CD14-positive monocyte (primary cell): Measurements from ENCODE around the gene ITGA5. TPM values are rescaled to one million over a fixed set of nuclear protein-coding genes. Genes with fewer than 3 reads are reported as not detected.

Source experiments
- DNase-seq, 3 donors: peaks; one replicate each; pipeline ENCODE4 v3.0.0-alpha.2; 2011 to 2022
- H2AFZ ChIP-seq: 2 replicates; pipeline ENCODE4 v1.6.0; 2012; ENCODE audit warnings: mild to moderate bottlenecking, low read depth, low read length, inconsistent platforms; ENCODE audit not compliant: insufficient read depth, poor library complexity, severe bottlenecking
- H3K27ac ChIP-seq, 2 donors: 1 replicate in 1 of 2; 2 replicates in 1 of 2; pipeline ENCODE4 v1.5.1; 2012 to 2013; ENCODE audit warnings: low read length in 2 of 2, control low read depth in 1 of 2, inconsistent platforms in 1 of 2, low read depth in 1 of 2, mild to moderate bottlenecking in 1 of 2
- H3K27me3 ChIP-seq, 2 donors: one replicate each; pipeline versions ENCODE4 v1.6.0 to v1.6.1; 2011 to 2013; ENCODE audit warnings: low read length in 2 of 2; ENCODE audit not compliant: control insufficient read depth in 2 of 2, insufficient read depth in 2 of 2
- H3K36me3 ChIP-seq, 2 donors: replicated peaks in 1 of 2; 1 replicate in 1 of 2; 2 replicates in 1 of 2; pipeline versions ENCODE4 v1.5.1 to v1.6.1; 2012 to 2013; ENCODE audit warnings: low read length in 2 of 2, control low read depth in 1 of 2, inconsistent platforms in 1 of 2, mild to moderate bottlenecking in 1 of 2; ENCODE audit not compliant: insufficient read depth in 2 of 2, control insufficient read depth in 1 of 2
- H3K4me1 ChIP-seq, 2 donors: 1 replicate in 1 of 2; 2 replicates in 1 of 2; pipeline versions ENCODE4 v1.5.1 to v1.6.1; 2012 to 2013; ENCODE audit warnings: low read length in 2 of 2, control low read depth in 1 of 2, inconsistent platforms in 1 of 2, mild to moderate bottlenecking in 1 of 2, moderate library complexity in 1 of 2; ENCODE audit not compliant: insufficient read depth in 2 of 2, control insufficient read depth in 1 of 2
- H3K4me2 ChIP-seq: replicated peaks from 2 replicates; pipeline ENCODE3; 2012; ENCODE audit warnings: low read length, moderate library complexity, mild to moderate bottlenecking; ENCODE audit not compliant: poor library complexity, severe bottlenecking; ENCODE audit errors: extremely low read depth
- H3K4me3 ChIP-seq, 3 experiments: fragments of 200-600 bp in 1 of 3; sonication (generic) in 1 of 3; replicated peaks in 1 of 3; 1 replicate in 2 of 3; 2 replicates in 1 of 3; pipeline ENCODE4 v1.5.1; 2011 to 2013; ENCODE audit warnings: low read length in 3 of 3, mild to moderate bottlenecking in 3 of 3, control low read depth in 2 of 3, low read depth in 2 of 3, inconsistent platforms in 1 of 3, moderate library complexity in 1 of 3
- H3K79me2 ChIP-seq: 2 replicates; pipeline ENCODE4 v1.6.0; 2012; ENCODE audit warnings: mild to moderate bottlenecking, control low read depth, inconsistent platforms, low read length, moderate library complexity; ENCODE audit not compliant: insufficient read depth
- H3K9ac ChIP-seq: 2 replicates; pipeline ENCODE4 v1.6.0; 2017; ENCODE audit warnings: low read length, mild to moderate bottlenecking; ENCODE audit not compliant: insufficient read depth, poor library complexity, severe bottlenecking
- H3K9me3 ChIP-seq, 2 donors: replicated peaks in 1 of 2; 1 replicate in 1 of 2; 2 replicates in 1 of 2; pipeline versions ENCODE4 v1.5.1 to v1.6.1; 2012 to 2013; ENCODE audit warnings: low read length in 2 of 2, control low read depth in 1 of 2; ENCODE audit not compliant: control insufficient read depth in 1 of 2, insufficient read depth in 1 of 2
- H4K20me1 ChIP-seq: 2 replicates; pipeline ENCODE4 v1.6.0; 2012; ENCODE audit warnings: mild to moderate bottlenecking, low read length, control low read depth, moderate library complexity; ENCODE audit not compliant: insufficient read depth
- H3K27ac Mint-ChIP-seq, 7 donors: one replicate each; pipeline ENCODE4 v1.8.0; 2020; ENCODE audit warnings: mild to moderate bottlenecking in 7 of 7, mixed read lengths in 7 of 7, moderate library complexity in 6 of 7, inconsistent platforms in 2 of 7
- H3K27me3 Mint-ChIP-seq, 3 donors: one replicate each; pipeline ENCODE4 v1.8.0; 2021 to 2022; ENCODE audit warnings: low read depth in 3 of 3, mild to moderate bottlenecking in 3 of 3, mixed read lengths in 3 of 3, moderate library complexity in 3 of 3, inconsistent platforms in 1 of 3
- H3K36me3 Mint-ChIP-seq, 2 donors: one replicate each; pipeline ENCODE4 v1.8.0; 2020; ENCODE audit warnings: mixed read lengths in 2 of 2, inconsistent platforms in 1 of 2, mild to moderate bottlenecking in 1 of 2
- H3K4me1 Mint-ChIP-seq: one replicate; pipeline ENCODE4 v1.8.0; 2020; ENCODE audit warnings: mild to moderate bottlenecking, mixed read lengths
- H3K4me3 Mint-ChIP-seq, 2 donors: one replicate each; pipeline ENCODE4 v1.8.0; 2020; ENCODE audit warnings: mild to moderate bottlenecking in 2 of 2, mixed read lengths in 2 of 2, moderate library complexity in 1 of 2
- H3K9me3 Mint-ChIP-seq, 7 donors: one replicate each; pipeline ENCODE4 v1.8.0; 2020 to 2022; ENCODE audit warnings: mixed read lengths in 7 of 7, mild to moderate bottlenecking in 6 of 7, moderate library complexity in 6 of 7, inconsistent platforms in 2 of 7
- CTCF ChIP-seq: fragments of 200-600 bp; IDR thresholded peaks from one replicate; pipeline ENCODE4 v1.8.0; 2022; ENCODE audit warnings: antibody characterized with exemption, mild to moderate bottlenecking
- WGBS: methylation state at CpG from one replicate; pipeline ENCODE4 v1.1.5; 2013; ENCODE audit warnings: missing lambda C conversion rate; ENCODE audit not compliant: insufficient coverage; 5-methylcytosine and 5-hydroxymethylcytosine counted together
- intact Hi-C, 2 donors: fragments of 100-400 bp; cut with micrococcal nuclease; formaldehyde crosslinking; loops; one replicate each; pipeline versions ENCODE4 v1.15.0 to v1.15.1; 2023
- polyA plus RNA-seq, 3 donors: library from polyadenylated mRNA; depleted of rRNA in 1 of 3; unstranded in 2 of 3; stranded (reverse) in 1 of 3; fragments of 300-500 nt in 2 of 3; fragments of >200 nt in 1 of 3; fragmentation: Illumina TruSeq in 2 of 3; gene quantifications; 1 replicate in 2 of 3; 2 replicates in 1 of 3; pipeline ENCODE4 v1.2.3, GENCODE V29; 2012 to 2021

Gene ITGA5
- polyA plus RNA-seq, 3 donors: 85.5 to 142 (median 99.4) TPM

- no peaks in the 10 kb centered on the region for H3K9me3 Mint-ChIP-seq
- 65% methylated on average over 6 of the region's 10 CpGs for WGBS
- H3K27me3 Mint-ChIP-seq: peaks cover 0 to 2% (median 0%) of the 10 kb centered on the region in 3 donors
- peaks cover 12% of the 10 kb centered on the region for H3K4me1 Mint-ChIP-seq
- intact Hi-C loops: loop anchor here (1.0 to 2.0 kb wide), 2 partner anchors 37 to 40 kb away; no protein-coding TSS in a partner anchor
- Histone ChIP-seq H3K4me1 (peaks cover 9% of the 10 kb centered on the region in 2 donors), H4K20me1 (no peaks in the 10 kb centered on the region), H3K79me2 (no peaks in the 10 kb centered on the region), H3K9ac (no peak overlapping the region), H2AFZ (no peak overlapping the region), H3K4me3 (no peak overlapping the region), H3K27ac (no peak overlapping the region), H3K4me2 (no peak overlapping the region), H3K36me3 (no peaks in the 10 kb centered on the region), H3K9me3 (no peaks in the 10 kb centered on the region), H3K27me3 (no peaks in the 10 kb centered on the region)
- H3K27ac Mint-ChIP-seq: peak overlapping the region in 1 of 7 donors; percentile 56
- DNase-seq: peak; percentile 45 to 80 (median 70)
- TF ChIP-seq CTCF: peak; percentile 86
- H3K4me3 Mint-ChIP-seq: no peak overlapping the region
- no peaks in the 10 kb centered on the region for H3K36me3 Mint-ChIP-seq
Measured at GRCh38 chr12:54439521-54440255, 20.6 kb upstream of the ITGA5 start.

GRCh38 chr12:54439096-54439495 is 20.0 kb upstream of the ITGA5 start:
- peak overlapping the region in 1 of 7 donors; percentile 56 for H3K27ac Mint-ChIP-seq
- H3K9ac ChIP-seq: no peak overlapping the region
- intact Hi-C loops: loop anchor here (1.0 to 2.0 kb wide), 2 partner anchors 36 to 40 kb away; no protein-coding TSS in a partner anchor
- no peak overlapping the region for H3K4me3 Mint-ChIP-seq
- no peak overlapping the region for H3K4me3 ChIP-seq
- H3K9me3 ChIP-seq: no peaks in the 10 kb centered on the region
- WGBS: 89% methylated on average over 1 of the region's 1 CpG
- H3K27me3 ChIP-seq: no peaks in the 10 kb centered on the region
- no peak overlapping the region for H3K4me2 ChIP-seq
- H3K4me1 Mint-ChIP-seq: peaks cover 12% of the 10 kb centered on the region
- no peaks in the 10 kb centered on the region for H4K20me1 ChIP-seq
- peaks cover 9% of the 10 kb centered on the region in 2 donors for H3K4me1 ChIP-seq
- no peaks in the 10 kb centered on the region for H3K9me3 Mint-ChIP-seq
- no peak overlapping the region for H2AFZ ChIP-seq
- no peak for DNase-seq
- no peak overlapping the region for H3K27ac ChIP-seq
- H3K36me3 ChIP-seq: no peaks in the 10 kb centered on the region
- H3K27me3 Mint-ChIP-seq: peaks cover 0 to 2% (median 0%) of the 10 kb centered on the region in 3 donors
- H3K36me3 Mint-ChIP-seq: no peaks in the 10 kb centered on the region
- no peaks in the 10 kb centered on the region for H3K79me2 ChIP-seq
- no peak for TF ChIP-seq CTCF
